PC-9 (cell line): Measurements from ENCODE around the gene TTF2. TPM values are rescaled to one million over a fixed set of nuclear protein-coding genes. Genes with fewer than 3 reads are reported as not detected.
A peak's percentile ranks its signal among the peaks of the same experiment; 100 is the strongest.

Experiments used
- BruUV-seq: library from RNA; stranded (reverse); fragments of 400-500 nt; replicated peaks from 2 replicates; lab custom pipeline; 2021; lab: Mats Ljungman, UMichigan
- CTCF ChIA-PET: fragments of 300-600 bp; sonication (Branson Sonifier 250); formaldehyde crosslinking; loops from one replicate; lab custom pipeline; 2022; ENCODE audit warnings: antibody characterized with exemption; lab: Charles Lee
- POLR2A ChIA-PET: fragments of 300-600 bp; sonication (Branson Sonifier 250); formaldehyde crosslinking; loops from one replicate; lab custom pipeline; 2022; ENCODE audit warnings: antibody characterized with exemption; ENCODE audit not compliant: unreplicated experiment; lab: Charles Lee
- DNase-seq, 2 experiments: peaks; one replicate each; pipeline versions ENCODE4 v3.0.0 to v3.0.0-alpha.2; 2015 to 2022; ENCODE audit warnings: mixed read lengths in 1 of 2
- H2AFZ ChIP-seq: fragments of 200-600 bp; sonication (generic); 2 replicates; pipeline ENCODE4 v1.8.1; 2017; ENCODE audit warnings: antibody characterized with exemption
- H3F3A ChIP-seq: fragments of 200-600 bp; sonication (generic); 2 replicates; pipeline ENCODE4 v1.8.1; 2017; ENCODE audit warnings: antibody characterized with exemption, mild to moderate bottlenecking, low read depth; ENCODE audit not compliant: insufficient read depth
- H3K27ac ChIP-seq: fragments of 200-600 bp; sonication (generic); 2 replicates; pipeline ENCODE4 v1.6.1; 2016; ENCODE audit warnings: mixed run types
- H3K27me3 ChIP-seq: fragments of 200-600 bp; sonication (generic); 2 replicates; pipeline ENCODE4 v1.6.1; 2016; ENCODE audit warnings: low read depth, mixed run types; ENCODE audit not compliant: insufficient read depth
- H3K36me3 ChIP-seq: fragments of 200-600 bp; sonication (generic); 2 replicates; pipeline ENCODE4 v1.6.1; 2016; ENCODE audit warnings: low read depth, mixed run types
- H3K4me1 ChIP-seq: fragments of 200-600 bp; sonication (generic); replicated peaks from 2 replicates; pipeline ENCODE4 v1.6.1; 2016; ENCODE audit warnings: mixed run types; ENCODE audit not compliant: insufficient read depth
- H3K4me2 ChIP-seq: fragments of 200-600 bp; sonication (generic); 2 replicates; pipeline ENCODE4 v1.6.1; 2017; ENCODE audit warnings: mixed run types
- H3K4me3 ChIP-seq: fragments of 200-600 bp; sonication (generic); 2 replicates; pipeline ENCODE4 v1.6.1; 2016; ENCODE audit warnings: mixed run types
- H3K79me2 ChIP-seq: fragments of 200-600 bp; sonication (generic); 2 replicates; pipeline ENCODE4 v1.6.1; 2017; ENCODE audit warnings: low read depth, mixed run types
- H3K9me2 ChIP-seq: fragments of 200-600 bp; sonication (generic); 2 replicates; pipeline ENCODE4 v1.8.1; 2017; ENCODE audit warnings: mild to moderate bottlenecking; ENCODE audit not compliant: insufficient read depth
- H3K9me3 ChIP-seq: fragments of 200-600 bp; sonication (generic); 2 replicates; pipeline ENCODE4 v1.8.1; 2016; ENCODE audit warnings: low read depth; ENCODE audit not compliant: insufficient read depth
- H4K20me1 ChIP-seq: fragments of 200-600 bp; sonication (generic); 2 replicates; pipeline ENCODE4 v1.8.1; 2017; ENCODE audit not compliant: insufficient read depth
- EZH2 ChIP-seq: fragments of 200-600 bp; sonication (generic); IDR thresholded peaks from 2 replicates; pipeline ENCODE4 v1.8.0; 2017; ENCODE audit warnings: antibody characterized with exemption, low read depth
- intact Hi-C: fragments of 100-400 bp; cut with micrococcal nuclease; formaldehyde crosslinking; loops from one replicate; pipeline ENCODE4 v1.10.0; 2022; ENCODE audit not compliant: unreplicated experiment
- total RNA-seq: library from RNA; stranded (reverse); gene quantifications from 2 replicates; pipeline ENCODE4 v1.2.3, GENCODE V29; 2021
- TF ChIP-seq, protein P1 (sequence below): fragments of 200-600 bp; sonication (generic); conservative IDR thresholded peaks from 2 replicates; pipeline ENCODE4 v1.6.1; 2017; ENCODE audit warnings: mixed run types, antibody characterized with exemption, mild to moderate bottlenecking, moderate library complexity

TTF2 gene
- total RNA-seq, 1 experiment from 2014 or later = 62.2 TPM

GRCh38 chr1:117127795-117128194 lies 67.7 kb downstream of the TTF2 start:
- intact Hi-C loops = loop anchor here (1.0 to 10.0 kb wide), 4 partner anchors 59 to 237 kb away; partner anchors contain the start of gene MAN1A2
- Histone ChIP-seq H3K79me2 (no peaks in the 10 kb centered on the region), H3K36me3 (no peaks in the 10 kb centered on the region), H3F3A (no peaks in the 10 kb centered on the region), H3K9me2 (no peaks in the 10 kb centered on the region), H3K4me1 (peaks cover 14% of the 10 kb centered on the region; the same call in 1 of the 2 replicates), H3K9me3 (no peaks in the 10 kb centered on the region), H2AFZ (no peak overlapping the region), H3K27ac (no peak overlapping the region), H3K4me2 (no peak overlapping the region), H4K20me1 (no peaks in the 10 kb centered on the region), H3K27me3 (no peaks in the 10 kb centered on the region), H3K4me3 (no peak overlapping the region)
- ChIA-PET POLR2A (no interaction called here), CTCF (interaction anchor here (2.7 kb wide), 1 partner anchor 157 kb away, joined by 22 read pairs; no protein-coding TSS in a partner anchor)
- DNase-seq = peak in 1 of 2 experiments; percentile 49
- BruUV-seq = no TSS peak
- TF ChIP-seq, protein P1, sequence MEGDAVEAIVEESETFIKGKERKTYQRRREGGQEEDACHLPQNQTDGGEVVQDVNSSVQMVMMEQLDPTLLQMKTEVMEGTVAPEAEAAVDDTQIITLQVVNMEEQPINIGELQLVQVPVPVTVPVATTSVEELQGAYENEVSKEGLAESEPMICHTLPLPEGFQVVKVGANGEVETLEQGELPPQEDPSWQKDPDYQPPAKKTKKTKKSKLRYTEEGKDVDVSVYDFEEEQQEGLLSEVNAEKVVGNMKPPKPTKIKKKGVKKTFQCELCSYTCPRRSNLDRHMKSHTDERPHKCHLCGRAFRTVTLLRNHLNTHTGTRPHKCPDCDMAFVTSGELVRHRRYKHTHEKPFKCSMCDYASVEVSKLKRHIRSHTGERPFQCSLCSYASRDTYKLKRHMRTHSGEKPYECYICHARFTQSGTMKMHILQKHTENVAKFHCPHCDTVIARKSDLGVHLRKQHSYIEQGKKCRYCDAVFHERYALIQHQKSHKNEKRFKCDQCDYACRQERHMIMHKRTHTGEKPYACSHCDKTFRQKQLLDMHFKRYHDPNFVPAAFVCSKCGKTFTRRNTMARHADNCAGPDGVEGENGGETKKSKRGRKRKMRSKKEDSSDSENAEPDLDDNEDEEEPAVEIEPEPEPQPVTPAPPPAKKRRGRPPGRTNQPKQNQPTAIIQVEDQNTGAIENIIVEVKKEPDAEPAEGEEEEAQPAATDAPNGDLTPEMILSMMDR = no peak
- no peak for TF ChIP-seq EZH2

GRCh38 chr1:117128323-117129079 lies 68.4 kb downstream of the TTF2 start:
- no peaks in the 10 kb centered on the region for H3K27me3 ChIP-seq
- TF ChIP-seq, protein P1 = peak; percentile 82
- no peak for TF ChIP-seq EZH2
- H3K27ac ChIP-seq = no peak overlapping the region
- intact Hi-C loops = loop anchor here (1.0 to 10.0 kb wide), 4 partner anchors 60 to 236 kb away; partner anchors contain the start of gene MAN1A2
- CTCF ChIA-PET = interaction anchor here (0.7 to 2.7 kb wide), 10 partner anchors 18 to 432 kb away, joined by 3 to 22 read pairs (median 4); partner anchors contain the start of gene TTF2
- no peaks in the 10 kb centered on the region for H3K9me3 ChIP-seq
- H3K4me3 ChIP-seq = no peak overlapping the region
- no peaks in the 10 kb centered on the region for H3K9me2 ChIP-seq
- H3K4me1 ChIP-seq = peaks cover 14% of the 10 kb centered on the region; the same call in 1 of the 2 replicates
- peak overlapping the region; percentile 0; the same call in 1 of the 2 replicates for H2AFZ ChIP-seq
- H4K20me1 ChIP-seq = no peaks in the 10 kb centered on the region
- BruUV-seq = no TSS peak
- H3F3A ChIP-seq = no peaks in the 10 kb centered on the region
- POLR2A ChIA-PET = interaction anchor here (0.5 to 0.7 kb wide), 8 partner anchors 12 to 348 kb away, joined by 3 to 8 read pairs (median 4); partner anchors contain the start of gene VTCN1
- no peaks in the 10 kb centered on the region for H3K36me3 ChIP-seq
- no peaks in the 10 kb centered on the region for H3K79me2 ChIP-seq
- peak in 1 of 2 experiments; percentile 47 for DNase-seq
- H3K4me2 ChIP-seq = no peak overlapping the region

DNA sequence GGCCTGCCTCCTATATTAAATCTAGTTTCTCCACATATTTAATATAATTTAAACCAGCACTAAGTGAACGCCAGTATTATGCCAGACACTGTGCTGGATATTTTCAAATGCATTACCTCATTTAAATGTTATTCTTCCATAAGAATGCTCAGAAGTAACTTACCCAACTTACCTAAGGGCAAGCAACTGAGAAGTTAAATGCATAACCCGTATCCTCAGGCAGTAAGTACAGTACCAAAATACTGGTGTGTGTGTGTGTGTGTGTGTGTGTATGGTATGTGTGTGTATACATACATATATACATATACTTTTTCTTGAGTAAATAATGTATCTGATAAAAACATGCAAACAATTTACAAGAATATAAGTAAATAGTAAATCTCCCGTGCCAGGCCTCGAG lies 70.4 kb downstream of the TTF2 start:
- Histone ChIP-seq H3K27ac (no peak overlapping the region), H3K9me3 (no peaks in the 10 kb centered on the region), H3F3A (no peaks in the 10 kb centered on the region), H3K4me1 (peaks cover 14% of the 10 kb centered on the region; the same call in 1 of the 2 replicates), H3K4me3 (no peak overlapping the region), H3K79me2 (no peaks in the 10 kb centered on the region), H4K20me1 (no peaks in the 10 kb centered on the region), H2AFZ (no peak overlapping the region), H3K4me2 (no peak overlapping the region), H3K27me3 (no peaks in the 10 kb centered on the region), H3K36me3 (no peaks in the 10 kb centered on the region), H3K9me2 (no peaks in the 10 kb centered on the region)
- TF ChIP-seq EZH2 = no peak
- TF ChIP-seq, protein P1 = no peak
- intact Hi-C loops = no loop called here
- no TSS peak for BruUV-seq
- POLR2A ChIA-PET = no interaction called here
- no peak for DNase-seq
- CTCF ChIA-PET = no interaction called here
